Measurements from ENCODE around the gene FBXL12. TPM values are rescaled to one million over a fixed set of nuclear protein-coding genes. Genes with fewer than 3 reads are reported as not detected.
"Not testable (repeated sequence)": the region's sequence is repeated elsewhere in the genome, so short reads cannot be mapped to it uniquely, and the experiment has no call there.

The FBXL12 gene
- total RNA-seq, 1 donor from 2014 or later: 23.0 TPM

DNA sequence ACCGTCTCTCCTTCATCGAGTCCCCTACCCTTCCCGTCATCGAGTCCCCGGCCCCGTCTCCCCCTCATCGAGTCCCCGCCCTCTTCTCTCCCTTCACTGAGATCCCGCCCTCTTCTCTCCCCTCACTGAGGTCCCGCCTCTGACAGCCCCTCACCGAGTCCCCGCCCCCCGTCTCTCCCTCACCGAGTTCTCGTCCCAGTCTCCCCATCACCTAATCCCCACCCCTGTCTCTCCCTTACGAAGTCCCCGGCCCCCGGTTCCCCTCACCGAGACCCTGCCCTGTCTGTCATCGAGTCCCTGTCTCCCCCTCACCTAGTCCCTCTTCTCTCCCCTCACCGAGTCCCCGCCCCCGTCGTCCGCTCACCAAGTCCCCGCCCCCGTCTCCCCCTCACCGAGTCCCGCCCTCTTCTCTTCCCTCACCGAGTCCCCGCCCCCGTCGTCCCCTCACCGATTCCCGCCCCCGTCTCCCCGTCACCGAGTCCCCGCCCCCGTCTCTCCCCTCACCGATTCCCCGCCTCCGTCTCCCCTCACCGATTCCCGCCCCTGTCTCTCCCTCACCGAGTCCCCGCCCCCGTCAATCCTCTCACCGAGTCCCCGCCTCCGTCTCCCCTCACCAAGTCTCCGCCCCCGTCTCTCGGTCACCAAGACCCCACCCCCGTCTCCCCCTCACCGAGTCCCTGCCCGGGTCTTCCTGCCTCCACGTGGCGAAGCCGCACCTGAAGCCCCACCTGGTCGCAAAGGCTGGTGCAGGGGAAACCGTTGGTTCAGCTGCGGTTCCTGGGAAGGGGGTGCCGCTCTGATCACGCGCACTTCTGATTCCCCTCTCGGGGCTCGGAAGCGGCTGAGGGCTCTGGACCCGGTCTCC, 26.4 kb downstream of the FBXL12 start:
- peak; percentile 96 for DNase-seq (ENCODE audit: low spot score)

- DNase-seq (ENCODE audit: low spot score): peak; percentile 97
Measured at GRCh38 chr19:9791552-9792205, 27.2 kb downstream of the FBXL12 start.

GRCh38 chr19:9791073-9791367, 27.9 kb downstream of the FBXL12 start:
- not testable (repeated sequence) for DNase-seq (ENCODE audit: low spot score)

GRCh38 chr19:9789579-9789978, 29.3 kb downstream of the FBXL12 start:
- not testable (repeated sequence) for DNase-seq (ENCODE audit: low spot score)

DNA sequence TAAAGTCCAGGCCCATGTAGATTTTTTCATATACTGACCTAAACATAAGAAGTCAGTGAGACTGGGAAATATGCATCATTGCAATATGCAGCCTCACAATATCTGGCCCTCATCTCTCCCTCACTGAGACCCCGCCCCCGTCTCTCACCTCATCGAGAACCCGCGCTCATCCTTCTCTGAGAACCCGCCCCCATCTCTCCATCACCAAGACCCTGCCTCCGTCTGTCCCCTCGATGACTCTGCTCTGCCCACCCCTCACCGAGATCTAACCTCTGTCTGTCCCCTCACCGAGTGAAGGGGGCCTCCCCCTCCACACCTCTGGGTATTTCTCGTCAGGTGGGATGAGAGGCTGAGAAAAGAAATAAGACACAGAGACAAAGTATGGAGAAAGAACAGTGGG, 29.8 kb downstream of the FBXL12 start:
- DNase-seq (ENCODE audit: low spot score): no peak

- not testable (repeated sequence) for DNase-seq (ENCODE audit: low spot score)
Measured at GRCh38 chr19:9788604-9789003, 30.3 kb downstream of the FBXL12 start.

DNA sequence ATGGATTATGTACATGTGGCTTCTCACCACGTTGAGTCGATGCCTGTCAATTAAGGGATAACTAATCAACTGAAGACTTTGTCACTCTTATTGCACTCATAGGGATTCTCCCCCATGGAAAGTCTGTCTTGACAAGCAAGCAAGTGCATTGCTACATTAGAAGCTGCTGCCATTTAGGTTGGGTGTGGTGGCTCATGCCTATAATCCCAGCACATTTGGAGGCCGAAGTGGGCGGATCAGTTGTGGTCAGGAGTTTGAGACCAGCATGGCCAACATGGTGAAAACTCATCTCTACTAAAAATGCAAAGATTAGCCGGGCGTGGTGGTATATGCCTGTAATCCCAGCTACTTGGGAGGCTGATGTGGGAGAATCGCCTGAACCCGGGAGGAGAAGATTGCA, 32.1 kb downstream of the FBXL12 start:
- no peak for DNase-seq (ENCODE audit: low spot score)

DNA sequence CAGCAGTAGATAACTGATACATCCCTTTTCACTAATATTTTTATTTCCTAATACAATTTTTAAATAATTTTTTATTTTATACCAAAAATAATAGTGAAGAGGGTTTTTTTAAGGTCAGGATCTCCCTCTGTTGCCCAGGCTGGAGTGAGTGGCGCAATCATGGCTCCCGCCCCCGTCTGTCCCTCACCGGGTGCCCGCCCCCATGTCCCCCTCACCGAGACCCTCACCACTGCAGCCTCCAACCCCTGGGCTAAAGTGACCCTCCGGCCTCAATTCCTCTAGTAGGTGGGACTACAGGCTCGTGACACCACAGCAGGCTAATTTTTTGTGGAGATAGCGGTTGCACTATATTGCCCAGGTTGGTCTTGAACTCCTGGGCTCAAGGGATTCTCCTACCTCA, 32.5 kb downstream of the FBXL12 start:
- DNase-seq (ENCODE audit: low spot score): no peak

DNA sequence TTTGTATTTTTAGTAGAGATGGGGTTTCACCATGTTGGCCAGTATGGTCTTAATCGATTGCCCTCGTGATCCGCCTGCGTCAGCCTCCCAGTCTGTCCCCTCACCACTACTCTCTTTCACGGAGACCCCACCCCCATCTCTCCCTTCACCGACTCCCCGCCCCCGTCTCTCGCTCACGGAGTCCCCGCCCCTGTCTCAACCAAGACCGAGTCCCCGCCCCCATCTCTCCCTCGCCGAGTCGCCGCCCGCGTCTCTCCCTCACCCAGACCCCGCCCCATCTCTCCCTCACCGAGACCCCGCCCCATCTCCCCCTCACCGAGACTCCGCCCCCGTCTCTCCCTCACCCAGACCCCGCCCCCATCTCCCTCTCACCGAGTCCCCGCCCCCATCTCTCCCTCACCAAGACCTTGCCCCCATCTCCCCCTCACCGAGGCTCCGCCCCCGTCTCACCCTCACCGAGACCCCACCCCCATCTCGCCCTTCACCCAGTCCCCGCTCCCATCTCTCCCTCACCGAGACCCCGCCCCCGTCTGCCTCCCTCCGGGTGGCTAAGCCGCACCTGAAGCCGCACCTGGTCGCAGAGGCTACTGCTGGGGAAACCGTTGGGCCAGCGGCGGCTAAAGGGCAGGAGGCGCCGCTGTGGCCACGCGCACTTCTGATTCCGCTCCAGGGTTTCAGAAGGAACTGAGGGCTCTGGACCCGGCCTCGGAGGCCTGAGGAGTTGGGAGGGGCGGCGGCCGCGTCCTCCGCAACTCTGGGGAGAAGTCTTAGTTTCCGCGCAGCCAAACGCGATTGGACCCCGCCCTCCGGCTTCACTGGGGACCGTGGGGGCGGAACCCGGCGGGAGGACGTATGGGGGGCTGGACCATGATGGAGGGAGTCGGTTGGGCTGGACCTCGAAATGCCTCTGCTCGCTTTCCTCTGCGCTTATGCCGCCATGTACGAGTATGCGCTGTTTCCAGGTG, 33.2 kb downstream of the FBXL12 start:
- peak; percentile 98 for DNase-seq (ENCODE audit: low spot score)

DNA sequence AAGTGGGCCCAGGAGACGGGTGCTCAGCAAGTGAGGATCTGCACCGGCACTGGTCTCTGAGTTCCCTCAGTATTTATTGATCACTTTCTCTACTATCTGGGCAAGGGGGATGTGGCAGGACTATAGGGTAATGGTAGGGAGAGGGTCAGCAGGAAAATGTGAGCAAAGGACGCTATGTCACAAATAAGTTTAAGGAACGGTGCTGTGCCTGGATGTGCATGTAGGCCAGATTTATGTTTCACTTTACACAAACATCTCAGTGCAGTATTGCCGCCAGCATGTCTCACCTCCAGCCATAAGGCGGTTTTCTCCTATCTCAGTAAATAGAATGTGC, 34.7 kb downstream of the FBXL12 start:
- DNase-seq (ENCODE audit: low spot score): not testable (repeated sequence)

GRCh38 chr19:9782338-9782737, 36.5 kb downstream of the FBXL12 start:
- no peak for DNase-seq (ENCODE audit: low spot score)

- DNase-seq (ENCODE audit: low spot score): peak; percentile 97
Measured at GRCh38 chr19:9768175-9769112, 50.4 kb downstream of the FBXL12 start, which contains the start of gene ZNF846. ZNF846 (minus strand) TSS chr19:9768738; CDS start chr19:9764950, 3,788 bp downstream.

Other genes starting within 250 kb of the FBXL12 start
- gene ZNF121, start 234.6 kb downstream of the FBXL12 start, total RNA-seq: 31.5 TPM
- 21.3 TPM for gene ZNF561, start 197.8 kb downstream of the FBXL12 start, total RNA-seq
- 29.6 TPM for gene ZNF562, start 144.0 kb downstream of the FBXL12 start, total RNA-seq
- 8.8 TPM for gene ZNF846, start 50.3 kb downstream of the FBXL12 start, total RNA-seq
- gene UBL5, start 8.8 kb upstream of the FBXL12 start, total RNA-seq: 263 TPM
- 52.0 TPM for gene PIN1, start 16.2 kb upstream of the FBXL12 start, total RNA-seq
- 15.9 TPM for gene OLFM2, start 117.4 kb upstream of the FBXL12 start, total RNA-seq
- 30.2 TPM for gene COL5A3, start 191.4 kb upstream of the FBXL12 start, total RNA-seq
- not detected for gene RDH8, start 194.4 kb upstream of the FBXL12 start, total RNA-seq

Data from mesenteric fat pad (tissue), 1 donor.